Right renal pelvis (tissue), 4 donors: ENCODE data around the gene BAK1. TPM values are rescaled to one million over a fixed set of nuclear protein-coding genes. Genes with fewer than 3 reads are reported as not detected.
"Not testable (repeated sequence)": the region's sequence is repeated elsewhere in the genome, so short reads cannot be mapped to it uniquely, and the experiment has no call there.

ENCODE experiments used
- DNase-seq, 4 donors: peaks; one replicate each; pipeline ENCODE4 v3.0.0-alpha.2; 2013; ENCODE audit warnings: low read depth in 4 of 4, low spot score in 3 of 4, missing footprints in 1 of 4
- polyA plus RNA-seq, 4 donors: library from polyadenylated mRNA; unstranded; fragments of 120-200 nt; gene quantifications; one replicate each; pipeline ENCODE4 v1.2.1, GENCODE V29; 2013; ENCODE audit not compliant: insufficient read length in 4 of 4

BAK1 gene
- polyA plus RNA-seq, 4 donors, result 23.0 to 25.7 (median 24.2) TPM

- no peak for DNase-seq
These were observed 29.5 kb upstream of the BAK1 start for GRCh38 chr6:33609528-33609927.

GRCh38 chr6:33609019-33609418, 28.9 kb upstream of the BAK1 start:
- no peak for DNase-seq

- DNase-seq, result no peak
These were observed 27.7 kb upstream of the BAK1 start for GRCh38 chr6:33607784-33608161.

GRCh38 chr6:33607126-33607783, 27.2 kb upstream of the BAK1 start:
- DNase-seq, result no peak

- DNase-seq, result no peak
These were observed 26.6 kb upstream of the BAK1 start for GRCh38 chr6:33606642-33607041.

GRCh38 chr6:33604941-33605854, 25.1 kb upstream of the BAK1 start:
- DNase-seq, result no peak

GRCh38 chr6:33602180-33602579, 22.1 kb upstream of the BAK1 start:
- no peak for DNase-seq

GRCh38 chr6:33600761-33601160, 20.7 kb upstream of the BAK1 start:
- DNase-seq, result no peak

GRCh38 chr6:33599413-33599938, 19.4 kb upstream of the BAK1 start:
- no peak for DNase-seq

GRCh38 chr6:33597551-33598322, 17.7 kb upstream of the BAK1 start:
- DNase-seq, result no peak

- not testable (repeated sequence) for DNase-seq
These were observed 16.8 kb upstream of the BAK1 start for GRCh38 chr6:33596894-33597293.

- DNase-seq, result no peak
These were observed 15.1 kb upstream of the BAK1 start for GRCh38 chr6:33595001-33595846.

- no peak for DNase-seq
These were observed 13.3 kb upstream of the BAK1 start for GRCh38 chr6:33593414-33593727.

- DNase-seq, result no peak
These were observed 12.7 kb upstream of the BAK1 start for GRCh38 chr6:33592595-33593413.

GRCh38 chr6:33592280-33592594, 12.2 kb upstream of the BAK1 start:
- DNase-seq, result no peak

- DNase-seq, result no peak
These were observed 11.5 kb upstream of the BAK1 start for GRCh38 chr6:33591424-33592032.

- DNase-seq, result no peak
These were observed 10.6 kb upstream of the BAK1 start for GRCh38 chr6:33590531-33591198.

GRCh38 chr6:33589731-33590530, 9.9 kb upstream of the BAK1 start:
- DNase-seq, result no peak
